ENCODE data around the gene NTPCR.

The NTPCR gene

GRCh38 chr1:232964601-232965000 lies 14.2 kb downstream of the NTPCR start:
- DNase-seq, result no peak

GRCh38 chr1:232965124-232965911 lies 14.9 kb downstream of the NTPCR start:
- no peak for DNase-seq

- DNase-seq, result no peak
These were observed 15.5 kb downstream of the NTPCR start for GRCh38 chr1:232965912-232966217.

- no peak for DNase-seq
These were observed 16.3 kb downstream of the NTPCR start for GRCh38 chr1:232966663-232967062.

GRCh38 chr1:232968391-232968790 lies 18.0 kb downstream of the NTPCR start:
- no peak for DNase-seq

GRCh38 chr1:232968965-232969364 lies 18.6 kb downstream of the NTPCR start:
- no peak for DNase-seq

GRCh38 chr1:232969799-232970198 lies 19.4 kb downstream of the NTPCR start:
- DNase-seq, result no peak

GRCh38 chr1:232970508-232970907 lies 20.1 kb downstream of the NTPCR start:
- DNase-seq, result no peak

- no peak for DNase-seq
These were observed 23.5 kb downstream of the NTPCR start for GRCh38 chr1:232973652-232974611.

- DNase-seq, result no peak
These were observed 24.6 kb downstream of the NTPCR start for GRCh38 chr1:232974971-232975370.

GRCh38 chr1:232978091-232978634 lies 27.8 kb downstream of the NTPCR start:
- DNase-seq, result no peak

GRCh38 chr1:232978815-232979214 lies 28.4 kb downstream of the NTPCR start:
- no peak for DNase-seq

GRCh38 chr1:232979558-232979957 lies 29.1 kb downstream of the NTPCR start:
- DNase-seq, result no peak

GRCh38 chr1:232980355-232980978 lies 30.1 kb downstream of the NTPCR start:
- DNase-seq, result no peak

- no peak for DNase-seq
These were observed 30.7 kb downstream of the NTPCR start for GRCh38 chr1:232980986-232981560.

GRCh38 chr1:232982238-232982944 lies 32.0 kb downstream of the NTPCR start:
- no peak for DNase-seq

GRCh38 chr1:232983375-232983774 lies 33.0 kb downstream of the NTPCR start:
- DNase-seq, result no peak

- DNase-seq, result no peak
These were observed 33.6 kb downstream of the NTPCR start for GRCh38 chr1:232983817-232984567.

- no peak for DNase-seq
These were observed 34.4 kb downstream of the NTPCR start for GRCh38 chr1:232984577-232985425.

- no peak for DNase-seq
These were observed 35.6 kb downstream of the NTPCR start for GRCh38 chr1:232985882-232986526.
